ENCODE data around the gene TNNC1.

Gene TNNC1

GRCh38 chr3:52483081-52483480 is 29.2 kb upstream of the TNNC1 start:
- TF ChIP-seq CTCF (conservative IDR thresholded peaks at IDR 0.05; ENCODE audit: control insufficient read depth, insufficient read depth, low read depth, low read length): no peak
- DNase-seq (ENCODE audit: low read depth): no peak
- H3K4me3 ChIP-seq (ENCODE audit: control insufficient read depth, low read depth, low read length): no peak overlapping the region

DNA sequence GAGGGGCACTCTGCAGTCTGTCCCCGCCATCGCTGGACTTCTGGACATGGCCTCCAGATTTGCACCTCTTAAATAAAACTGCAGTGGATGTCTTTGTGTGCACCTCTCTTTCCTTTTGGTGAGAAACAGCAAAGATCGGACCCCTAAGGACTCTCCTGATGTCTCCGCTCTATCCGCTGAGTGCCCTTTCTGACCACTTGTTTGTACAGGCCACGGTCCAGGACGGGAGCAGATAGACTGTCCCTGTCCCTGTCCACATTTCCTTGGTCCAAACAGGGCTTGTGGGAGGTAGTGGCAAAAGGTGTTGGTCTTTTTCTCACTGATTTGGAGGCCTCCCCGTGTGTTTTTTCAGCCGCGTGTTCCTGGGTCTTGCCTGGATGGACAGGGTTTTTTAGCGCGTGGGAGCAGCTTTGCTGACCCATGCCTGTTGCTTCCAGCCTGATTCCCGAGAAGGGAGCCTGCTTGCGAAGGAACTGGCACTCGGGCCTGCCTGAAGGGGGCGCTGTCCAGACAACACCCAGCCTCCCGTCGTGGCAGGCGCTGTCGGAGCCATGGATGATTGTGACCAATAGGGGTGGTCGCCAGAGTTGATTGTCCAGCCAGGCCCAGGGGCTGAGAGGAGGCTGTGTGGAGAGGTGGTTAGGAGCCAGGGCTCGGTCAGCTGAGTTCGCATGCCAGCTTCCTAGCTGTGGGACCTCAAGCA is 28.1 kb upstream of the TNNC1 start:
- TF ChIP-seq CTCF (conservative IDR thresholded peaks at IDR 0.05; ENCODE audit: control insufficient read depth, insufficient read depth, low read depth, low read length): peak; percentile 41
- H3K4me3 ChIP-seq (ENCODE audit: control insufficient read depth, low read depth, low read length): no peak overlapping the region
- peak; percentile 34 for DNase-seq (ENCODE audit: low read depth)

GRCh38 chr3:52480768-52481715 is 27.2 kb upstream of the TNNC1 start:
- no peak overlapping the region for H3K4me3 ChIP-seq (ENCODE audit: control insufficient read depth, low read depth, low read length)
- no peak for DNase-seq (ENCODE audit: low read depth)
- no peak for TF ChIP-seq CTCF (conservative IDR thresholded peaks at IDR 0.05; ENCODE audit: control insufficient read depth, insufficient read depth, low read depth, low read length)

- no peak for TF ChIP-seq CTCF (conservative IDR thresholded peaks at IDR 0.05; ENCODE audit: control insufficient read depth, insufficient read depth, low read depth, low read length)
- no peak overlapping the region for H3K4me3 ChIP-seq (ENCODE audit: control insufficient read depth, low read depth, low read length)
- DNase-seq (ENCODE audit: low read depth): no peak
Observed at GRCh38 chr3:52479877-52480575, 26.2 kb upstream of the TNNC1 start.

- TF ChIP-seq CTCF (conservative IDR thresholded peaks at IDR 0.05; ENCODE audit: control insufficient read depth, insufficient read depth, low read depth, low read length): no peak
- no peak overlapping the region for H3K4me3 ChIP-seq (ENCODE audit: control insufficient read depth, low read depth, low read length)
- DNase-seq (ENCODE audit: low read depth): no peak
Observed at GRCh38 chr3:52479037-52479876, 25.4 kb upstream of the TNNC1 start.

DNA sequence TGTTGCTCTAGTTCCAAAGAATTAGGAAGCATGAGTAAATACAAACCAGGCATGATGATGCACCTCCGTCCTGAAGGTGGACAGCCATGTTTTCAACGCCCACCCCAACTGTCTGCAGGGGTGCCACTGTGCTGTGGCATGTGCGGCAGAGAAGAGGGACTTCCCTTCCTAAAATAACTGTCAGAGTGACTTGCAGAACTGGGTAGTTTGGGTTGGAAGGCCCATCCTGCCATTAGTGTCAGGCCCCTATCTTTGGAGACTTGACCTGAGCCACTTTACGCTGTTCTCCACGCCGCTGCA is 23.9 kb upstream of the TNNC1 start:
- no peak for TF ChIP-seq CTCF (conservative IDR thresholded peaks at IDR 0.05; ENCODE audit: control insufficient read depth, insufficient read depth, low read depth, low read length)
- no peak overlapping the region for H3K4me3 ChIP-seq (ENCODE audit: control insufficient read depth, low read depth, low read length)
- DNase-seq (ENCODE audit: low read depth): no peak
